ENCODE results near the gene USE1.

GRCh38 chr19:17249887-17250548 is 34.9 kb downstream of the USE1 start:
- TF ChIP-seq CTCF (IDR thresholded peaks at IDR 0.05) (no peak), POLR2A (IDR thresholded peaks at IDR 0.05) (no peak)
